Skeletal muscle tissue (tissue), 4 donors: ENCODE measurements around the gene SENP7. TPM values are rescaled to one million over a fixed set of nuclear protein-coding genes. Genes with fewer than 3 reads are reported as not detected.
"Not testable (repeated sequence)": the region's sequence is repeated elsewhere in the genome, so short reads cannot be mapped to it uniquely, and the experiment has no call there.

ENCODE experiments used
- H3K27ac ChIP-seq: one replicate; pipeline ENCODE4 v1.7.0; 2013; ENCODE audit warnings: mild to moderate bottlenecking, low read depth, low read length, inconsistent platforms
- H3K27me3 ChIP-seq, 3 donors: one replicate each; pipeline ENCODE4 v1.7.0; 2013; ENCODE audit warnings: low read length in 3 of 3; ENCODE audit not compliant: control insufficient read depth in 3 of 3, insufficient read depth in 3 of 3
- H3K36me3 ChIP-seq, 3 donors: one replicate each; pipeline ENCODE4 v1.7.0; 2013; ENCODE audit warnings: low read length in 3 of 3; ENCODE audit not compliant: control insufficient read depth in 3 of 3, insufficient read depth in 3 of 3
- H3K4me1 ChIP-seq, 3 donors: one replicate each; pipeline ENCODE4 v1.7.0; 2013; ENCODE audit warnings: low read length in 3 of 3, mild to moderate bottlenecking in 3 of 3; ENCODE audit not compliant: control insufficient read depth in 3 of 3, insufficient read depth in 3 of 3
- H3K4me3 ChIP-seq, 3 donors: one replicate each; pipeline ENCODE4 v1.7.0; 2013; ENCODE audit warnings: low read length in 3 of 3
- H3K9ac ChIP-seq, 3 donors: one replicate each; pipeline ENCODE4 v1.7.0; 2013; ENCODE audit warnings: low read length in 3 of 3, mild to moderate bottlenecking in 3 of 3, moderate library complexity in 2 of 3, low read depth in 1 of 3
- H3K9me3 ChIP-seq, 3 donors: one replicate each; pipeline ENCODE4 v1.7.0; 2013; ENCODE audit warnings: low read length in 3 of 3; ENCODE audit not compliant: control insufficient read depth in 3 of 3
- total RNA-seq: library from RNA; depleted of rRNA; stranded (reverse); fragments of >200 nt; gene quantifications from one replicate; pipeline ENCODE4 v1.2.3, GENCODE V29; 2014
- donor health status: Osteomylitis.

Gene SENP7
- total RNA-seq, 1 donor from 2014 or later, result 33.4 TPM

DNA sequence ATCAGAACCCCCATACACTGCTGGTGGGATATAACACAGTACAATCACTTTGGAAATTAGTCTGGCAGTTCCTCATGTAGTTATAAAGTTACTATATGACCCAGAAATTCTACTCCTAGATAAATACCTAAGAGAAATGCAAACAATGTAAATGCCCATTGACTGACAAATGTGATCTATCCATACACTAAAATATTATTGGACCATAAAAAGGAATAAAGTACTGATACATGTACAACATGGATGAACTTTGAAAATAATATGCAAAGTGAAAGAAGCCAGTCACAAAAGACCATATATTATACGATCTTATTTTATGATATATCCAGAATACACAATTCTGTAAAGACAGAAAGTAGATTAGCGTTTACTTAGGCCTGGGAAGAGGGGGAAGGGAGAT is 200.5 kb downstream of the SENP7 start:
- Histone ChIP-seq H3K4me1 (peaks cover 0 to 4% (median 0%) of the 10 kb centered on the region in 3 donors), H3K4me3 (no peak overlapping the region), H3K27ac (no peak overlapping the region), H3K27me3 (no peaks in the 10 kb centered on the region), H3K9ac (no peak overlapping the region), H3K36me3 (no peaks in the 10 kb centered on the region), H3K9me3 (no peaks in the 10 kb centered on the region)

DNA sequence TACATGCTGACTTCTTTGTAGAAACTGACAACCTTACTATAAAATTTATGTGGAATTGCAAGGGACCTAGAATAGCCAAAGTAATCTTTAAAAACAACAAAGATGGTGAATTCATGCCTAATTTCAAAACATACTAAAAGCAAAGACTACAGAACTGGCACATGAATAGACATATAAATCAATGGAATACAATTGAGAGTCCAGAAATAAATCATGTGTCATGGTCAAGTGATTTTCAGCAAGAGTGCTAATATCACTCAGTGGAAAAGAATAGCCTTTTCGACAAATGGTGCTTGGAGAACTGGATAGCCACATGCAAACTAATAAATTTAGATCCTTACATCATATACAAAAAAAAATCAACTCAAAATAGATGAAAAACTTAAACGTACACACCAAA is 201.3 kb downstream of the SENP7 start:
- Histone ChIP-seq H3K4me1 (peaks cover 0 to 4% (median 0%) of the 10 kb centered on the region in 3 donors), H3K9ac (no peak overlapping the region), H3K9me3 (no peaks in the 10 kb centered on the region), H3K27ac (peak overlapping the region; percentile 51), H3K36me3 (no peaks in the 10 kb centered on the region), H3K4me3 (no peak overlapping the region), H3K27me3 (no peaks in the 10 kb centered on the region)

- Histone ChIP-seq H3K4me3 (no peak overlapping the region), H3K27me3 (no peaks in the 10 kb centered on the region), H3K27ac (peak overlapping the region; percentile 51), H3K4me1 (peaks cover 0 to 4% (median 0%) of the 10 kb centered on the region in 3 donors), H3K9ac (no peak overlapping the region), H3K9me3 (no peaks in the 10 kb centered on the region), H3K36me3 (no peaks in the 10 kb centered on the region)
Measured at GRCh38 chr3:101310978-101311375, 202.0 kb downstream of the SENP7 start.

DNA sequence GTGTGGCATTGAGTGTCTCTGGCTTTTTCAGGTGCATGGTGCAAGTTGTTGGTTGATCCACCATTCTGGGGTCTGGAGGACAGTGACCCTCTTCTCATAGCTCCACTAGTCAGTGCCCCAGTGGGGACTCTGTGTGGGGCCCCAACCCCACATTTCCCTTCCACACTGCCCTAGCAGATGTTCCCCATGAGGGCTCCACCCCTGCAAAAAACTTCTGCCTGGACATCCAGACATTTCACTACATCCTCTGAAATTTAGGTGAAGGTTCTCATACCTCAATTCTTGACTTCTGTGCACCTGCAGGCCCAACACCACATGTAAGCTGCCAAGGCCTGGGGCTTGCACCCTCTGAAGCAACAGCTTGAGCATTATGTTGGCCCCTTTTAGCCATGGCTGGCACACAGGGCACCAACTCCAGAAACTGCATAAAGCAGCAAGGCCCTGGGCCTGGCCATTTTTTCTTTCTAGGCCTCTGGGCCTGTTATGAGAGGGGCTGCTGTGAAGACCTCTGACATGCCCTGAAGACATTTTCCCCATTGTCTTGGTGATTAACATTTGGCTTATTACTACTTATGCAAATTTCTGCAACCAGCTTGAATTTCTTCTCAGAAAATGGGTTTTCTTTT is 204.8 kb downstream of the SENP7 start:
- not testable (repeated sequence) for H3K36me3 ChIP-seq, H3K27ac ChIP-seq, H3K4me3 ChIP-seq, H3K4me1 ChIP-seq, H3K27me3 ChIP-seq, H3K9ac ChIP-seq, H3K9me3 ChIP-seq

DNA sequence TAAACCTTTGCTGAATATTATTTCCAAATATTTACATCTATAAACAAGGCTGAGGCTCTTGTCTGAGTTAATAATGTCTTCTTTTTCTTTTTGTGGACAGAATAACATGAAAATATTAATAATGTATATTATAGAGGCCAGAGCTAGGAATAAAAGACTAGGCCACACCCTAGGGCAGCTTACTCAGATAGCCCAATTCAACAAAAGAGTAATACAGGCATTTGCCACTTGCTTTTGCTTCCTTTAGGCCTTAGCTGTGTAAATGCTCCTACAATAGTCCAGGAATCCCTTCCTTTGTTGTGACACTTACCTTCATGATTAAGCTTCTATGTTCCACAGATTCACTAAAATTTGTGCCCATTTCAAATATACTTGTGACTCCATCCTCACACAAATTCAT is 209.2 kb downstream of the SENP7 start:
- no peaks in the 10 kb centered on the region for H3K27me3 ChIP-seq
- no peak overlapping the region for H3K4me3 ChIP-seq
- H3K9ac ChIP-seq, result no peak overlapping the region
- H3K36me3 ChIP-seq, result no peaks in the 10 kb centered on the region
- H3K9me3 ChIP-seq, result no peaks in the 10 kb centered on the region
- H3K4me1 ChIP-seq, result no peaks in the 10 kb centered on the region
- no peak overlapping the region for H3K27ac ChIP-seq

GRCh38 chr3:101303089-101303731 is 209.8 kb downstream of the SENP7 start:
- Histone ChIP-seq H3K9ac (no peak overlapping the region), H3K27me3 (no peaks in the 10 kb centered on the region), H3K9me3 (no peaks in the 10 kb centered on the region), H3K36me3 (no peaks in the 10 kb centered on the region), H3K4me1 (no peaks in the 10 kb centered on the region), H3K27ac (no peak overlapping the region), H3K4me3 (no peak overlapping the region)

GRCh38 chr3:101300073-101300472 is 212.9 kb downstream of the SENP7 start:
- Histone ChIP-seq H3K4me3 (no peak overlapping the region), H3K27ac (no peak overlapping the region), H3K4me1 (no peaks in the 10 kb centered on the region), H3K36me3 (no peaks in the 10 kb centered on the region), H3K27me3 (no peaks in the 10 kb centered on the region), H3K9ac (no peak overlapping the region), H3K9me3 (no peaks in the 10 kb centered on the region)

DNA sequence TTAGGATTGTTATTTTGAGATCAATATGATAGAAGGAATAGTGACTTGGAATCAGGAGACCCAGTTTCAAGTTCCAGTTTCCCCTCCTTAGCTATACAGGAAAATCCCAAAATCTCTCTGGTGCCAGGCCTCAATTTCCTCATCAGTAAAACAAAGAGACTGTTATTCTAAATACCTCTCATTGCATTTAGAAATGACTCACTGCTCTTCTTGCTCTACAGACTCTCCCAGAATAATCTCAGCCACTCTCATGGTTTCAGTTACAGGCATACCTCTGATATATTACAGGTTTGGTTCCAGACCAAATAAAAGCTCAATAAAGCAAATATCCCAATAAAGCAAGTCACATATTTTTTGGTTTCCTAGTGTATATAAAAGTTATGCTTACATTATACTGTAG is 221.0 kb downstream of the SENP7 start:
- no peaks in the 10 kb centered on the region for H3K36me3 ChIP-seq
- H3K4me3 ChIP-seq, result no peak overlapping the region
- H3K4me1 ChIP-seq, result no peaks in the 10 kb centered on the region
- no peaks in the 10 kb centered on the region for H3K9me3 ChIP-seq
- H3K27me3 ChIP-seq, result no peaks in the 10 kb centered on the region
- no peak overlapping the region for H3K27ac ChIP-seq
- H3K9ac ChIP-seq, result no peak overlapping the region

DNA sequence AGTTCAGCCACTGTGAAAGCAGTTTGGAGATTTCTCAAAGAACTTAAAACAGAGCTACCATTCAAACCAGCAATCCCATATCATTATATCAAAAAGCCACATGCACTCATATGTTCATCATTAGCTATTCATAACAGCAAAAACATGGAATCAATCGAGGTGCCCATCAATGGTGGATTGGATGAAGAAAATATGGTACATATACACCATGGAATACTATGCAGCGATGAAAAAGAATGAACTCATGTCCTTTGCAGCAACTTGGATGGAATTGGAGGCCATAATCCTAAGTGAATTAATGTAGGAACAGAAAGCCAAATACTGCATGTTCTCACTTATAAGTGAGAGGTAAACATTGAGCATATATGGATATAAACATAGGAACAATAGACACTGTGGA is 224.7 kb downstream of the SENP7 start:
- Histone ChIP-seq H3K4me3 (no peak overlapping the region), H3K27me3 (no peaks in the 10 kb centered on the region), H3K36me3 (no peaks in the 10 kb centered on the region), H3K4me1 (no peaks in the 10 kb centered on the region), H3K27ac (no peak overlapping the region), H3K9me3 (no peaks in the 10 kb centered on the region), H3K9ac (no peak overlapping the region)

GRCh38 chr3:101284757-101285156 is 228.3 kb downstream of the SENP7 start:
- Histone ChIP-seq H3K36me3 (no peaks in the 10 kb centered on the region), H3K9ac (no peak overlapping the region), H3K9me3 (no peaks in the 10 kb centered on the region), H3K4me1 (no peaks in the 10 kb centered on the region), H3K4me3 (no peak overlapping the region), H3K27ac (no peak overlapping the region), H3K27me3 (no peaks in the 10 kb centered on the region)
